Neural crest cell (in vitro differentiated cells): ENCODE data around the gene ADIPOR2. TPM values are rescaled to one million over a fixed set of nuclear protein-coding genes. Genes with fewer than 3 reads are reported as not detected.
"Not testable (repeated sequence)": the region's sequence is repeated elsewhere in the genome, so short reads cannot be mapped to it uniquely, and the experiment has no call there.

Source experiments
- DNase-seq: peaks from one replicate; pipeline ENCODE4 v3.0.0; 2021; ENCODE audit warnings: low read depth, mixed read lengths, low spot score
- H3K27ac Mint-ChIP-seq: one replicate; pipeline ENCODE4 v1.8.0; 2021; ENCODE audit warnings: mild to moderate bottlenecking, mixed read lengths; ENCODE audit not compliant: unreplicated experiment
- H3K27me3 Mint-ChIP-seq: 2 replicates; pipeline ENCODE4 v1.8.0; 2021; ENCODE audit warnings: low read depth, mild to moderate bottlenecking, mixed read lengths
- H3K36me3 Mint-ChIP-seq: 2 replicates; pipeline ENCODE4 v1.8.0; 2021; ENCODE audit warnings: low read depth, mild to moderate bottlenecking, mixed read lengths
- H3K4me1 Mint-ChIP-seq: 2 replicates; pipeline ENCODE4 v1.8.0; 2021; ENCODE audit warnings: mixed read lengths
- H3K4me3 Mint-ChIP-seq: one replicate; pipeline ENCODE4 v1.8.0; 2021; ENCODE audit warnings: mild to moderate bottlenecking, mixed read lengths
- H3K9me3 Mint-ChIP-seq: 2 replicates; pipeline ENCODE4 v1.8.0; 2021; ENCODE audit warnings: mixed read lengths
- total RNA-seq: library from RNA; stranded (reverse); gene quantifications from 2 replicates; pipeline ENCODE4 v1.2.1, GENCODE V29; 2021
- TF ChIP-seq, protein P1 (sequence below): fragments of 200-600 bp; sonication (generic); conservative IDR thresholded peaks from 2 replicates; pipeline ENCODE4 v1.5.0; 2021; ENCODE audit warnings: antibody characterized with exemption, mild to moderate bottlenecking

Gene ADIPOR2
- total RNA-seq, 1 donor from 2014 or later, result 59.4 TPM

DNA sequence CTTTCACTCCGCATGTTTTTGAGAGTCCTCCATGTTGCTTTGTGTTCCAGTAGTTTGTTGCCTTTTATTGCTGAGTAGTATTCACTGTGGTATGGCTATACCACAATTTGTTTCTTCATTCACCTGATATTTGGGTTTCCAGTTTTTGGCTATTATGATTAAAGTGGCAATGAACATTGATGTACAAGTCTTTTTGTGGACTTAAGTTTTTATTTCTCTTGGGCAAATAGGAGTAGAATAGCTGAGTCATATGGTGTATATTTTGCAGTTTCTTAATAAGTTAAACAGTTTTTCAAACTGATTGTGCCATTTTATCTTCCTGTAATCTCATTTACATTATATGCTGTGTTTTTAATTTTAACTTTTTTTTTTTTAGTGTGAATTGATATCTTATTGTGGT, 16.2 kb downstream of the ADIPOR2 start:
- TF ChIP-seq, protein P1, sequence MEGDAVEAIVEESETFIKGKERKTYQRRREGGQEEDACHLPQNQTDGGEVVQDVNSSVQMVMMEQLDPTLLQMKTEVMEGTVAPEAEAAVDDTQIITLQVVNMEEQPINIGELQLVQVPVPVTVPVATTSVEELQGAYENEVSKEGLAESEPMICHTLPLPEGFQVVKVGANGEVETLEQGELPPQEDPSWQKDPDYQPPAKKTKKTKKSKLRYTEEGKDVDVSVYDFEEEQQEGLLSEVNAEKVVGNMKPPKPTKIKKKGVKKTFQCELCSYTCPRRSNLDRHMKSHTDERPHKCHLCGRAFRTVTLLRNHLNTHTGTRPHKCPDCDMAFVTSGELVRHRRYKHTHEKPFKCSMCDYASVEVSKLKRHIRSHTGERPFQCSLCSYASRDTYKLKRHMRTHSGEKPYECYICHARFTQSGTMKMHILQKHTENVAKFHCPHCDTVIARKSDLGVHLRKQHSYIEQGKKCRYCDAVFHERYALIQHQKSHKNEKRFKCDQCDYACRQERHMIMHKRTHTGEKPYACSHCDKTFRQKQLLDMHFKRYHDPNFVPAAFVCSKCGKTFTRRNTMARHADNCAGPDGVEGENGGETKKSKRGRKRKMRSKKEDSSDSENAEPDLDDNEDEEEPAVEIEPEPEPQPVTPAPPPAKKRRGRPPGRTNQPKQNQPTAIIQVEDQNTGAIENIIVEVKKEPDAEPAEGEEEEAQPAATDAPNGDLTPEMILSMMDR, result no peak
- peaks cover 17% of the 10 kb centered on the region for H3K36me3 Mint-ChIP-seq
- H3K9me3 Mint-ChIP-seq, result peaks cover 7% of the 10 kb centered on the region
- H3K27me3 Mint-ChIP-seq, result no peaks in the 10 kb centered on the region
- no peak overlapping the region for H3K4me3 Mint-ChIP-seq
- H3K27ac Mint-ChIP-seq, result no peak overlapping the region
- no peak for DNase-seq
- peaks cover 17% of the 10 kb centered on the region for H3K4me1 Mint-ChIP-seq

DNA sequence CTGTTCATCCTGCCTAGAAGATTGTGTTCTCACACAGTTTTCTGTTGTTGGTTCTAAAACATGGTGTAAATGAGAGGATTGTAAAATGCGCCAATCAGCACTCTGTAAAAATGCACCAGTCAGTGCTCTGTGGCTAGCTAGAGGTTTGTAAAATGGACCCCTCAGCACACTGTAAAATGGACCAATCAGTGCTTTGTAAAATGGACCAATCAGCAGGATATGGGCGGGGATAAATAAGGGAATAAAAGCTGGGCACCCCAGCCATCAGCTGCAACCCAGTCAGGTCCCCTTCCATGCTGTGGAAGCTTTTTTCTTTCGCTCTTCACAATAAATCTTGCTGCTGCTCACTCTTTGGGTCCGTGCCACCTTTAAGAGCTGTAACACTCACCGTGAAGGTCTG, 19.1 kb downstream of the ADIPOR2 start:
- peaks cover 16% of the 10 kb centered on the region for H3K9me3 Mint-ChIP-seq
- H3K27ac Mint-ChIP-seq, result peak overlapping the region; percentile 19
- peaks cover 36% of the 10 kb centered on the region for H3K36me3 Mint-ChIP-seq
- not testable (repeated sequence) for DNase-seq, H3K27me3 Mint-ChIP-seq, H3K4me3 Mint-ChIP-seq
- H3K4me1 Mint-ChIP-seq, result peaks cover 17% of the 10 kb centered on the region

DNA sequence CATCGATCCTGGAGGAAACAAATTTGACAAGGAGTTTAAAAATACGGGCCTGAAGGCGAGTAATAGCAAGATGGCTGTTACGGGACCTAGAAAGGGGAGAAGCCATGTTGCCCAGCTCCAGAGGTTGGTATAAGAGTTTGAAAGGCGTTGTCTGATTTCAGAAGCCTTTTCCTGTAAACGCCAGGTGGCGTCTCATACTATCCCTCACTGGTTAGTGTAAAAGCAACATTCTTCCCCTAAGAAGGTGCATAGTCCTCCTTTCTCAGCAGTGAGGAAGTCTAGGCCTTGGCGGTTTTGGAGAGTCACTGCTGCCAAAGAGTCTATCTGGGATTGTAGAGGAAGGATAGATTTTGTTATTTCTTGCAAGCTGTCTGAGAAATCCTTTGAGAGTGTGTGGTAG, 20.0 kb downstream of the ADIPOR2 start:
- H3K27ac Mint-ChIP-seq, DNase-seq, H3K27me3 Mint-ChIP-seq, H3K4me3 Mint-ChIP-seq: not testable (repeated sequence)
- Mint-ChIP-seq H3K9me3 (peaks cover 17% of the 10 kb centered on the region), H3K4me1 (peaks cover 14% of the 10 kb centered on the region), H3K36me3 (peaks cover 35% of the 10 kb centered on the region)

DNA sequence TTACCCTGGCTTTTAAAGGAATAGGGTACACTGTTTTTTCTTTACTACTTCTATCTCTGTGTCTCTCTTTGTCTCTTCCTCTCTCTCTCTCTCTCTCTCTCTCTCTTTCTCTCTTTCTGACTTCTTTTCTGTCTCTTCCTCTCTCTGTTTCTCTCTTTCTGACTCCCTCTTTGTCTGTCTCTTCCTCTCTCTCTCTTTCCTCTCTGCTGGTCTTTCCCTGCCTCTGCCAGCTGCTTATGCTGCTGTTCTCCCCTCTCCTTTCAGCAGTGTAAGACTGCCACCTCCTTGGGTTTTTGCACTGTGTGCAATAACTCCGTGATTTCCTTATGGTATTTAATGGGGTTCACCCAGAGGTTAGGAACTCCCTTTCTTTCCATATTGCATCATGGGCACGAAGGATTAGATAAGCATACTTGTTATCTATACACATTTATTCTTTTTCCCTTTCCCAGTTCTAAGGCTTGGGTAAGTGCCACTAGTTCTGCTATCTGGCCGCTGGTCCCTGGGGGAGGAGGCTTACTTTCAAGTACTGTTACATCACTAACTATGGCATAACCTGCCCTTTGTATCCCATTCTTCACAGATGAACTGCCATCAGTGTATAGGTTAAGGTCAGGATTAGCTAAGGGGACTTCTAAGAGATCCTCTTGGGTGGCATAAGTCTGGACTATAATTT, 20.8 kb downstream of the ADIPOR2 start:
- DNase-seq, H3K27me3 Mint-ChIP-seq, H3K27ac Mint-ChIP-seq, H3K4me3 Mint-ChIP-seq: not testable (repeated sequence)
- peaks cover 11% of the 10 kb centered on the region for H3K4me1 Mint-ChIP-seq
- H3K9me3 Mint-ChIP-seq, result peaks cover 17% of the 10 kb centered on the region
- peaks cover 38% of the 10 kb centered on the region for H3K36me3 Mint-ChIP-seq

DNA sequence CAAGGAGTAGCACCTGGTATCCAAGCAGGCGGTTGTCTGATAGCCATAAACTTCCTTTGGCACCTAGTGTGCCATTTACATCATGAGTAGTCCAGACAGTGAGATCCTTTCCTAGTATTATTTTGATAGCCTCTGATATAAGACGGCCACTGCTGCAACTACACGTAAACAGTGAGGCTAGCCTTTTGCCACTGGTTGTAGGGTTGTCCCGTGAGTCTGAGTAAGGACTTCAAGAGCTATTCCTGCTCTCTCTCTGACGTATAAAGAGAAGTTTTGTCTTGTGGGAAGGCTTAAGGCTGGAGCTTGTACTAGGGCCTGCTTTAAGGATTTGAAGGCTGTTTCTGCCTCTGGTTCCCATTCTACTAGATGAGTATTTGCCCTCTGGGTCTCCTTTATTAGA, 21.4 kb downstream of the ADIPOR2 start:
- H3K36me3 Mint-ChIP-seq, result peaks cover 36% of the 10 kb centered on the region
- not testable (repeated sequence) for H3K27me3 Mint-ChIP-seq

GRCh38 chr12:1712852-1713251, 22.0 kb downstream of the ADIPOR2 start:
- not testable (repeated sequence) for H3K27ac Mint-ChIP-seq

More for the DNA sequence above, 21.4 kb downstream of the ADIPOR2 start:
- H3K4me3 Mint-ChIP-seq, H3K27ac Mint-ChIP-seq, H3K4me1 Mint-ChIP-seq, DNase-seq: not testable (repeated sequence)
- peaks cover 17% of the 10 kb centered on the region for H3K9me3 Mint-ChIP-seq

GRCh38 chr12:1713783-1714348, 23.0 kb downstream of the ADIPOR2 start:
- H3K27me3 Mint-ChIP-seq, DNase-seq, H3K27ac Mint-ChIP-seq, H3K4me1 Mint-ChIP-seq, H3K4me3 Mint-ChIP-seq: not testable (repeated sequence)
- Mint-ChIP-seq H3K9me3 (peaks cover 16% of the 10 kb centered on the region), H3K36me3 (peaks cover 35% of the 10 kb centered on the region)

More at GRCh38 chr12:1712852-1713251, 22.0 kb downstream of the ADIPOR2 start:
- not testable (repeated sequence) for H3K4me3 Mint-ChIP-seq, DNase-seq, H3K27me3 Mint-ChIP-seq, H3K4me1 Mint-ChIP-seq
- Mint-ChIP-seq H3K36me3 (peaks cover 36% of the 10 kb centered on the region), H3K9me3 (peaks cover 17% of the 10 kb centered on the region)

- DNase-seq, H3K27me3 Mint-ChIP-seq, H3K4me3 Mint-ChIP-seq, H3K27ac Mint-ChIP-seq: not testable (repeated sequence)
- H3K9me3 Mint-ChIP-seq, result peaks cover 10% of the 10 kb centered on the region
- H3K36me3 Mint-ChIP-seq, result peaks cover 35% of the 10 kb centered on the region
- H3K4me1 Mint-ChIP-seq, result peaks cover 17% of the 10 kb centered on the region
Observed at GRCh38 chr12:1715459-1715858, 24.6 kb downstream of the ADIPOR2 start.

GRCh38 chr12:1716215-1716862, 25.5 kb downstream of the ADIPOR2 start:
- Mint-ChIP-seq H3K4me1 (peaks cover 17% of the 10 kb centered on the region), H3K36me3 (peaks cover 37% of the 10 kb centered on the region), H3K27me3 (no peaks in the 10 kb centered on the region), H3K27ac (no peak overlapping the region), H3K9me3 (peaks cover 10% of the 10 kb centered on the region), H3K4me3 (no peak overlapping the region)
- TF ChIP-seq, protein P1, result no peak
- no peak for DNase-seq
